Testis (tissue), 3 donors: Measurements from ENCODE around the gene DNAJB6. TPM values are rescaled to one million over a fixed set of nuclear protein-coding genes. Genes with fewer than 3 reads are reported as not detected.
"Not testable (repeated sequence)": the region's sequence is repeated elsewhere in the genome, so short reads cannot be mapped to it uniquely, and the experiment has no call there.

Experiments
- DNase-seq: peaks from one replicate; pipeline ENCODE4 v3.0.0-alpha.2; 2019
- H3K27ac ChIP-seq, 2 donors: fragments of 200-600 bp; sonication (generic); one replicate each; pipeline ENCODE4 v1.5.1; 2019
- H3K27me3 ChIP-seq: fragments of 200-600 bp; sonication (generic); one replicate; pipeline ENCODE4 v1.5.1; 2019
- H3K36me3 ChIP-seq: fragments of 200-600 bp; sonication (generic); one replicate; pipeline ENCODE4 v1.5.1; 2017; ENCODE audit warnings: low read depth; ENCODE audit errors: missing control alignments
- H3K4me1 ChIP-seq: fragments of 200-600 bp; sonication (generic); one replicate; pipeline ENCODE4 v1.5.1; 2019
- H3K4me3 ChIP-seq, 2 donors: fragments of 200-600 bp; sonication (generic); one replicate each; pipeline ENCODE4 v1.5.1; 2017 to 2019
- H3K9me3 ChIP-seq: fragments of 200-600 bp; sonication (generic); one replicate; pipeline ENCODE4 v1.5.1; 2017
- CTCF ChIP-seq, 3 experiments: fragments of 450-650 bp in 2 of 3; fragments of 200-600 bp in 1 of 3; sonication (generic) in 1 of 3; IDR thresholded peaks; one replicate each; pipeline ENCODE4 v1.5.1; 2016 to 2019; ENCODE audit warnings: antibody characterized with exemption in 3 of 3, mild to moderate bottlenecking in 2 of 3, moderate library complexity in 1 of 3
- POLR2A ChIP-seq: fragments of 450-650 bp; IDR thresholded peaks from one replicate; pipeline ENCODE4 v1.6.1; 2017; ENCODE audit warnings: antibody characterized with exemption, mild to moderate bottlenecking, moderate library complexity
- WGBS, 2 donors: methylation state at CpG; one replicate each; pipeline ENCODE4 v1.1.5; 2018; 5-methylcytosine and 5-hydroxymethylcytosine counted together
- intact Hi-C: fragments of 100-400 bp; cut with DNase I; formaldehyde crosslinking; loops from one replicate; pipeline ENCODE4 v1.15.1; 2023; ENCODE audit warnings: low total_unique reads
- polyA plus RNA-seq: library from polyadenylated mRNA; stranded (reverse); fragments of 350-450 nt; fragmentation: Illumina TruSeq; extraction: RNeasy Lipid Tissue Mini Kit (QIAGEN cat#74804); gene quantifications from one replicate; pipeline ENCODE4 v1.2.3, GENCODE V29; 2014; ENCODE audit warnings: low read depth, low replicate concordance; ENCODE audit not compliant: insufficient read depth
- total RNA-seq, 2 donors: library from RNA; depleted of rRNA; stranded (reverse); fragments of >200 nt; gene quantifications; one replicate each; pipeline ENCODE4 v1.2.3, GENCODE V29; 2016

DNAJB6 gene
- total and polyA plus RNA-seq, 3 donors from 2014 or later = 154 to 262 (median 172) TPM

- Histone ChIP-seq H3K36me3 (no peaks in the 10 kb centered on the region), H3K4me1 (no peaks in the 10 kb centered on the region), H3K9me3 (no peaks in the 10 kb centered on the region), H3K27ac (no peak overlapping the region), H3K27me3 (no peaks in the 10 kb centered on the region), H3K4me3 (no peak overlapping the region)
- peak; percentile 9 for DNase-seq
- 97 to 98% methylated on average over 10 to 11 of the region's 11 CpGs for WGBS, 2 donors
- intact Hi-C loops = no loop called here
- no peak for TF ChIP-seq CTCF (IDR thresholded peaks at IDR 0.05)
- TF ChIP-seq POLR2A = no peak
Measured at GRCh38 chr7:157445956-157446295, 109.1 kb downstream of the DNAJB6 start.

DNA sequence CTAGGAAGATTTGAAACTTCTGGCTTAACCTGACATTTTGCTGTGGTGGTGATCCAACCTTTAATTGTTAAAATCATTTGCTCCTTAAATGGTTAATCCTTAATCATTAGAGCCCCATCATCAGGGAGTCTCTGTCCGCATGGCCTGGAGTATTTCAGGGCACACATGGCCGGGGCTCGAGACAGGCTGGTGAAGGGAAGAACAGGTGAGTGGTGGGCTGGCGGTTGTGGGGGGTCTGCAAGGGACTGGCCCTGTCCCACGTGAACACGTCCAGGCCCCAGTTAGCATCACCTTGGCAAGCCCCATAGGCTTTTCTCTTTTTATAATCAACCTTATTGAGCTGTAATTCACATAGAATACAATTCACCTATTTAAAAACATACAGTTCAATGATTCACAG, 109.5 kb downstream of the DNAJB6 start:
- Histone ChIP-seq H3K4me3 (no peak overlapping the region), H3K9me3 (no peaks in the 10 kb centered on the region), H3K27me3 (no peaks in the 10 kb centered on the region), H3K36me3 (no peaks in the 10 kb centered on the region), H3K4me1 (no peaks in the 10 kb centered on the region), H3K27ac (no peak overlapping the region)
- DNase-seq = peak; percentile 9
- 63 to 76% methylated on average over 6 of the region's 6 CpGs for WGBS, 2 donors
- intact Hi-C loops = no loop called here
- no peak for TF ChIP-seq POLR2A
- no peak for TF ChIP-seq CTCF (IDR thresholded peaks at IDR 0.05)

DNA sequence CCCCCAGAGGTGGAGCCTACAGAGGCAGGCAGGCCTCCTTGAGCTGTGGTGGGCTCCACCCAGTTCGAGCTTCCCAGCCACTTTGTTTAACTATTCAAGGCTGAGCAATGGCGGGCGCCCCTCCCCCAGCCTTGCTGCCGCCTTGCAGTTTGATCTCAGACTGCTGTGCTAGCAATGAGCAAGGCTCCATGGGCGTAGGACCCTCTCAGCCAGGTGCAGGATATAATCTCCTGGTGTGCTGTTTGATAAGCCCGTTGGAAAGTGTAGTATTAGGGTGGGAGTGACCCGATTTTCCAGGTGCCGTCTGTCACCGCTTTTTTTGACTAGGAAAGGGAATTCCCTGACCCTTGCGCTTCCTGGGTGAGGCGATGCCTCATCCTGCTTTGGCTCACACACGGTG, 117.2 kb downstream of the DNAJB6 start:
- H3K27me3 ChIP-seq, H3K4me1 ChIP-seq, H3K4me3 ChIP-seq, H3K9me3 ChIP-seq, intact Hi-C loops, H3K36me3 ChIP-seq, H3K27ac ChIP-seq: not testable (repeated sequence)
- peak; percentile 10 for DNase-seq
- WGBS, 2 donors = 92% methylated on average over 9 to 12 of the region's 12 CpGs

GRCh38 chr7:157457355-157458253, 120.8 kb downstream of the DNAJB6 start:
- no peaks in the 10 kb centered on the region for H3K9me3 ChIP-seq

DNA sequence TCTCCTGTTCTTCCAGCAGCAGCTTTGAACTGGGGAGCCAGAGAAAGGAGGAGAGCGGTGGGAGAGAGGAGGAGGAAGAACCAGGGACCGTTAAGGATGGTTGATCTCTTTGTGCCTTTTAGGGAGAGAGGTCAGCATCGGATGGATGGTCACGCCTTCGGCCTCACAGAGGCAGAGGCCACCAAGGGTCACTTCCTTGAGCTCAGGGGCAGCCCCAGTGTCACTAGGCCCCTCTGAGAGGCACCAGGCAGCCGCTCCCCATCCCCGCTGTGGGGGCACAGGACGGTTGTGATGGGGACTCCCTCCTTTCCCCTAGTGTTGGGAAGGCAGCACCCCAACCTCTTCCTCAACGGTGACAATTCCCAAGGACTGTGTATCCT, 121.4 kb downstream of the DNAJB6 start:
- intact Hi-C loops = no loop called here
- Histone ChIP-seq H3K27ac (no peak overlapping the region), H3K36me3 (no peaks in the 10 kb centered on the region), H3K4me1 (no peaks in the 10 kb centered on the region), H3K4me3 (no peak overlapping the region), H3K9me3 (no peaks in the 10 kb centered on the region), H3K27me3 (no peaks in the 10 kb centered on the region)
- no peak for DNase-seq
- 85 to 93% methylated on average over 3 to 9 of the region's 9 CpGs for WGBS, 2 donors
- TF ChIP-seq POLR2A = no peak
- TF ChIP-seq CTCF (IDR thresholded peaks at IDR 0.05) = no peak

More at GRCh38 chr7:157457355-157458253, 120.8 kb downstream of the DNAJB6 start:
- Histone ChIP-seq H3K27ac (no peak overlapping the region), H3K4me3 (no peak overlapping the region), H3K4me1 (no peaks in the 10 kb centered on the region), H3K36me3 (no peaks in the 10 kb centered on the region), H3K27me3 (no peaks in the 10 kb centered on the region)
- TF ChIP-seq CTCF (IDR thresholded peaks at IDR 0.05) (no peak), POLR2A (no peak)
- no peak for DNase-seq
- intact Hi-C loops = no loop called here
- WGBS, 2 donors = 65 to 68% methylated on average over 23 to 27 of the region's 27 CpGs
